ENCODE data around the gene PARP3.

PARP3 gene

GRCh38 chr3:51934139-51934850, 7.9 kb upstream of the PARP3 start:
- ChIA-PET POLR2A (no interaction called here), CTCF (no interaction called here)
- DNase-seq = no peak
- no peaks in the 10 kb centered on the region for H3K9me3 ChIP-seq (ENCODE audit: control extremely low read depth in 1 of 5, control insufficient read depth in 4 of 5, insufficient read depth in 2 of 5, low read depth in 1 of 5, low read length in 4 of 5)
- H3K36me3 ChIP-seq (ENCODE audit: control insufficient read depth in 4 of 4, insufficient read depth in 4 of 4, low read length in 3 of 4) = peaks cover 7 to 69% (median 57%) of the 10 kb centered on the region in 4 experiments
- no peak overlapping the region for H3K27ac ChIP-seq (ENCODE audit: insufficient read depth in 1 of 2, low read depth in 1 of 2, low read length in 2 of 2, poor library complexity in 1 of 2, severe bottlenecking in 2 of 2)
- H3K4me3 ChIP-seq (ENCODE audit: control insufficient read depth in 1 of 7, extremely low read depth in 1 of 7, insufficient read depth in 4 of 7, low read depth in 2 of 7, low read length in 6 of 7) = no peak overlapping the region
- no peaks in the 10 kb centered on the region for H3K4me1 ChIP-seq (ENCODE audit: control extremely low read depth in 1 of 4, control insufficient read depth in 4 of 4, insufficient read depth in 4 of 4, low read length in 3 of 4)
- no peaks in the 10 kb centered on the region for H3K27me3 ChIP-seq (replicated peaks in 2 of 5; ENCODE audit: control insufficient read depth in 4 of 5, insufficient read depth in 5 of 5, low read length in 4 of 5)
- WGBS (ENCODE audit: insufficient coverage) = 100% methylated on average over 9 of the region's 11 CpGs

- H3K36me3 ChIP-seq (ENCODE audit: control insufficient read depth in 4 of 4, insufficient read depth in 4 of 4, low read length in 3 of 4) = peaks cover 7 to 71% (median 57%) of the 10 kb centered on the region in 4 experiments
Observed at GRCh38 chr3:51934991-51935885, 6.9 kb upstream of the PARP3 start.

DNA sequence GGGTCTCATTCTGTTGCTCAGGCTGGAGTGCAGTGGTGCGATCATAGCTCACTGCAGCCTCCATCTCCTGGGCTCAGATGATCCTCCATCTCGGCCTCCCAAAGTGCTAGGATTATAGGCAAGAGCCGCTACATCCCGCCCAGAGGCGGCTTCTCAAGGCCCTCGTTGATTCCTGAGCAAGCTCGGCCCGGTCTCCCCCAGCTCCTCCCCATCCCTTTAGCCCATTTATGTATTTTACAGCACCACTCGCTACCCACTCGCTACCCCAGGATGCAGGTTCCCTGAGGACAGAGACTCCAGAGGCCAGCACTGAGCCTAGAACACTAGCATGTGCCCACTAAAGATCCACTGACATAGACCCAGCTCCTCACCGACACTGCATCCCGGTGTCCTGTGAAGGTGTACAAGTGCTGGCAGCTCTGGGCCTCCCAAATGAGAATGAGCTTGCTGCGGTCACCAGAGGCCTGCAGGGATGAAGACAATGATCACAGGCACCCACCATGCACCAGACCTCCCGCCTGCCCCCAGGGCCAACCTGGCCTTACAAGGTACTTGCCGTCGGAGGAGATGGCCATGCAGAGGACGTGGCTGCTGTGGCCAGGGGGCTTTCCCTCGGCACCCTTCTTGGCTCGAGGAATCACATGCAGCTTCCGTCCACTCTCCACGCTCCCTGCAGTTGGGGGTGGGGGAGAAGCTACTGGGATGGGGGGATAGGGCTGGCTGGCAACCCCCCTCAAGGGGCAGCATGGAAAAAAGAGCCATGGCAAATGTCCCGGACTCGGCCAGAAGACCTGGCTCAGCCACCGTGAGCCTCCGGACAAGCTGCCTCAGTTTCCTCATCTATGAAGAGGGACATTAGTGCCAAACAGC, 6.0 kb upstream of the PARP3 start:
- ChIA-PET CTCF (interaction anchor here (1.0 kb wide), 1 partner anchor 9 kb away, joined by 3 read pairs; no protein-coding TSS in a partner anchor), POLR2A (interaction anchor here (0.5 kb wide), 1 partner anchor 19 kb away, joined by 4 read pairs; no protein-coding TSS in a partner anchor)
- Histone ChIP-seq H3K27me3 (replicated peaks in 2 of 5; ENCODE audit: control insufficient read depth in 4 of 5, insufficient read depth in 5 of 5, low read length in 4 of 5) (no peaks in the 10 kb centered on the region), H3K4me1 (ENCODE audit: control extremely low read depth in 1 of 4, control insufficient read depth in 4 of 4, insufficient read depth in 4 of 4, low read length in 3 of 4) (peaks cover 0 to 12% (median 7%) of the 10 kb centered on the region in 4 experiments), H3K27ac (ENCODE audit: insufficient read depth in 1 of 2, low read depth in 1 of 2, low read length in 2 of 2, poor library complexity in 1 of 2, severe bottlenecking in 2 of 2) (no peak overlapping the region), H3K4me3 (ENCODE audit: control insufficient read depth in 1 of 7, extremely low read depth in 1 of 7, insufficient read depth in 4 of 7, low read depth in 2 of 7, low read length in 6 of 7) (no peak overlapping the region), H3K9me3 (ENCODE audit: control extremely low read depth in 1 of 5, control insufficient read depth in 4 of 5, insufficient read depth in 2 of 5, low read depth in 1 of 5, low read length in 4 of 5) (no peaks in the 10 kb centered on the region), H3K36me3 (ENCODE audit: control insufficient read depth in 4 of 4, insufficient read depth in 4 of 4, low read length in 3 of 4) (peaks cover 7 to 71% (median 59%) of the 10 kb centered on the region in 4 experiments)
- WGBS (ENCODE audit: insufficient coverage) = 99% methylated on average over 20 of the region's 25 CpGs
- no peak for DNase-seq

More at GRCh38 chr3:51934991-51935885, 6.9 kb upstream of the PARP3 start:
- Histone ChIP-seq H3K27me3 (replicated peaks in 2 of 5; ENCODE audit: control insufficient read depth in 4 of 5, insufficient read depth in 5 of 5, low read length in 4 of 5) (no peaks in the 10 kb centered on the region), H3K27ac (ENCODE audit: insufficient read depth in 1 of 2, low read depth in 1 of 2, low read length in 2 of 2, poor library complexity in 1 of 2, severe bottlenecking in 2 of 2) (no peak overlapping the region), H3K4me1 (ENCODE audit: control extremely low read depth in 1 of 4, control insufficient read depth in 4 of 4, insufficient read depth in 4 of 4, low read length in 3 of 4) (peaks cover 0 to 3% (median under 1%) of the 10 kb centered on the region in 4 experiments), H3K4me3 (ENCODE audit: control insufficient read depth in 1 of 7, extremely low read depth in 1 of 7, insufficient read depth in 4 of 7, low read depth in 2 of 7, low read length in 6 of 7) (no peak overlapping the region), H3K9me3 (ENCODE audit: control extremely low read depth in 1 of 5, control insufficient read depth in 4 of 5, insufficient read depth in 2 of 5, low read depth in 1 of 5, low read length in 4 of 5) (no peaks in the 10 kb centered on the region)
- ChIA-PET CTCF (no interaction called here), POLR2A (no interaction called here)
- WGBS (ENCODE audit: insufficient coverage) = 94% methylated on average over 17 of the region's 28 CpGs
- DNase-seq = no peak

GRCh38 chr3:51937014-51937413, 5.1 kb upstream of the PARP3 start:
- DNase-seq = no peak
- peaks cover 7 to 69% (median 55%) of the 10 kb centered on the region in 4 experiments for H3K36me3 ChIP-seq (ENCODE audit: control insufficient read depth in 4 of 4, insufficient read depth in 4 of 4, low read length in 3 of 4)
- CTCF ChIA-PET = interaction anchor here (1.0 kb wide), 1 partner anchor 9 kb away, joined by 3 read pairs; no protein-coding TSS in a partner anchor

GRCh38 chr3:51937611-51938450, 4.3 kb upstream of the PARP3 start:
- no peak for DNase-seq
- POLR2A ChIA-PET = no interaction called here
- 97% methylated on average over 7 of the region's 13 CpGs for WGBS (ENCODE audit: insufficient coverage)

More at GRCh38 chr3:51937014-51937413, 5.1 kb upstream of the PARP3 start:
- Histone ChIP-seq H3K27ac (ENCODE audit: insufficient read depth in 1 of 2, low read depth in 1 of 2, low read length in 2 of 2, poor library complexity in 1 of 2, severe bottlenecking in 2 of 2) (no peak overlapping the region), H3K4me3 (ENCODE audit: control insufficient read depth in 1 of 7, extremely low read depth in 1 of 7, insufficient read depth in 4 of 7, low read depth in 2 of 7, low read length in 6 of 7) (no peak overlapping the region), H3K4me1 (ENCODE audit: control extremely low read depth in 1 of 4, control insufficient read depth in 4 of 4, insufficient read depth in 4 of 4, low read length in 3 of 4) (peaks cover 0 to 15% (median 12%) of the 10 kb centered on the region in 4 experiments), H3K27me3 (replicated peaks in 2 of 5; ENCODE audit: control insufficient read depth in 4 of 5, insufficient read depth in 5 of 5, low read length in 4 of 5) (no peaks in the 10 kb centered on the region), H3K9me3 (ENCODE audit: control extremely low read depth in 1 of 5, control insufficient read depth in 4 of 5, insufficient read depth in 2 of 5, low read depth in 1 of 5, low read length in 4 of 5) (no peaks in the 10 kb centered on the region)
- WGBS (ENCODE audit: insufficient coverage) = 92% methylated on average over 9 of the region's 9 CpGs
- POLR2A ChIA-PET = interaction anchor here (0.5 kb wide), 1 partner anchor 20 kb away, joined by 4 read pairs; no protein-coding TSS in a partner anchor

More at GRCh38 chr3:51937611-51938450, 4.3 kb upstream of the PARP3 start:
- H3K36me3 ChIP-seq (ENCODE audit: control insufficient read depth in 4 of 4, insufficient read depth in 4 of 4, low read length in 3 of 4) = peaks cover 7 to 64% (median 53%) of the 10 kb centered on the region in 4 experiments
- no peak overlapping the region for H3K27ac ChIP-seq (ENCODE audit: insufficient read depth in 1 of 2, low read depth in 1 of 2, low read length in 2 of 2, poor library complexity in 1 of 2, severe bottlenecking in 2 of 2)
- H3K27me3 ChIP-seq (replicated peaks in 2 of 5; ENCODE audit: control insufficient read depth in 4 of 5, insufficient read depth in 5 of 5, low read length in 4 of 5) = no peaks in the 10 kb centered on the region
- peaks cover 0 to 22% (median 20%) of the 10 kb centered on the region in 4 experiments for H3K4me1 ChIP-seq (ENCODE audit: control extremely low read depth in 1 of 4, control insufficient read depth in 4 of 4, insufficient read depth in 4 of 4, low read length in 3 of 4)
- CTCF ChIA-PET = interaction anchor here (1.0 kb wide), 1 partner anchor 10 kb away, joined by 3 read pairs; no protein-coding TSS in a partner anchor
- H3K4me3 ChIP-seq (ENCODE audit: control insufficient read depth in 1 of 7, extremely low read depth in 1 of 7, insufficient read depth in 4 of 7, low read depth in 2 of 7, low read length in 6 of 7) = no peak overlapping the region
- H3K9me3 ChIP-seq (ENCODE audit: control extremely low read depth in 1 of 5, control insufficient read depth in 4 of 5, insufficient read depth in 2 of 5, low read depth in 1 of 5, low read length in 4 of 5) = no peaks in the 10 kb centered on the region

All from common myeloid progenitor, CD34-positive (primary cell).